ENCODE measurements around the gene ARMH4.

The ARMH4 gene

DNA sequence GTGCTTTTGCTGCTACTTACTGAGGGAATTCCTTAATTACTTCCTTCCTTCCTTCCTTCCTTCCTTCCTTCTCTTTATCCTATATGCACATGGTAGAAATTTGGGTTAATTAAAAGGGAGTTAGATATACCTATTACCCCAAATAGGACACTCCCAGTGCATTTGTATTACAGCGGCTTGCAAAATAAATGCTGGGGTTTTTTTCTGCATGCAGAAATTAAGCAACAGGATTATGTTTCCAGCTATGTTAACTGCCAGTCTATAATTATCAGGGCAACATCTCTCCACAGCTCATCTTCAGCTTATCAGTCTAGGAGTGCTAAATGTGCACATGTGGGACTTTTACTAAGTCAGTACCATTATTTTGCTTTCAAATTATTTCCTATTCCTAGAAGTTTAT lies 153.2 kb downstream of the ARMH4 start:
- no CpG with 5 or more reads among the region's 1 CpG for WGBS
- Histone ChIP-seq H3K18ac (ENCODE audit: low read depth in 1 of 2, low read length in 2 of 2) (no peak overlapping the region), H3K4me2 (ENCODE audit: low read length, poor library complexity, severe bottlenecking) (no peak overlapping the region), H3K9me3 (ENCODE audit: control insufficient read depth, low read length) (no peaks in the 10 kb centered on the region), H3K4me1 (ENCODE audit: control insufficient read depth, insufficient read depth, low read depth, low read length) (no peaks in the 10 kb centered on the region), H2BK12ac (ENCODE audit: low read length in 2 of 2) (no peak overlapping the region), H2AK5ac (ENCODE audit: low read length, severe bottlenecking) (no peak overlapping the region), H3K27me3 (ENCODE audit: control insufficient read depth in 1 of 2, insufficient read depth in 1 of 2, low read length in 2 of 2) (peaks cover 0 to 3% of the 10 kb centered on the region in 2 experiments), H3K14ac (ENCODE audit: low read length in 2 of 2) (no peak overlapping the region), H3K4ac (ENCODE audit: low read depth in 1 of 2, low read length in 2 of 2) (no peak overlapping the region), H3K36me3 (ENCODE audit: control insufficient read depth in 1 of 2, insufficient read depth in 2 of 2, low read depth in 1 of 2, low read length in 2 of 2) (no peaks in the 10 kb centered on the region), H2BK15ac (ENCODE audit: low read depth, poor library complexity, severe bottlenecking) (no peak overlapping the region), H3K9ac (ENCODE audit: low read length) (no peak overlapping the region), H2BK120ac (ENCODE audit: low read depth, low read length) (no peak overlapping the region), H4K91ac (ENCODE audit: low read length) (no peak overlapping the region), H4K8ac (ENCODE audit: low read length) (no peak overlapping the region), H2AFZ (ENCODE audit: low read depth, low read length) (no peak overlapping the region), H2BK5ac (ENCODE audit: low read depth, low read length, poor library complexity, severe bottlenecking) (no peak overlapping the region), H3K23ac (ENCODE audit: low read length in 2 of 2) (no peak overlapping the region), H3K27ac (ENCODE audit: low read length, poor library complexity, severe bottlenecking) (no peak overlapping the region), H3K4me3 (ENCODE audit: insufficient read depth in 1 of 2, low read depth in 1 of 2, low read length in 2 of 2) (no peak overlapping the region), H3K79me1 (replicated peaks; ENCODE audit: low read length, poor library complexity, severe bottlenecking) (no peaks in the 10 kb centered on the region)
- DNase-seq = no peak

DNA sequence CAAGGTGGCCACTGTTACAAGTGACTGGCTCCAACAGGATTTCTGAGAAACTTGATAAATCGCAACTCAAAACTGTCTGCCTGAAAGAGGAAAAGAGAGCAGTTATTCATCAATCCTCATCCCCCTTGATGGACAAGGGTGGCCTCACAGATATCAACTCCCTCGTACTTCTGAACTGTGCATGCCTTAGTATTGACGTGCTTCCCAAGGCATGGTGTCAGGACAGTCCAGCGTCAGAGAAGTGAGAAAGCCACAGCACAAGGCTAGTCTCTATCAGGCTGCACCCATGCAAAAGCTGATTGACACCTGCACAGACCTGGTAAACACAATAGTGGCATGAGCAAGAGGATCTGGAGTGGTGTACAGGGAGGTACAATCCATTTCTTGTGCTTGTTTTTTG lies 160.7 kb downstream of the ARMH4 start:
- WGBS = 76% methylated on average over 4 of the region's 4 CpGs
- Histone ChIP-seq H3K4ac (ENCODE audit: low read depth in 1 of 2, low read length in 2 of 2) (no peak overlapping the region), H3K79me1 (replicated peaks; ENCODE audit: low read length, poor library complexity, severe bottlenecking) (no peaks in the 10 kb centered on the region)

DNA sequence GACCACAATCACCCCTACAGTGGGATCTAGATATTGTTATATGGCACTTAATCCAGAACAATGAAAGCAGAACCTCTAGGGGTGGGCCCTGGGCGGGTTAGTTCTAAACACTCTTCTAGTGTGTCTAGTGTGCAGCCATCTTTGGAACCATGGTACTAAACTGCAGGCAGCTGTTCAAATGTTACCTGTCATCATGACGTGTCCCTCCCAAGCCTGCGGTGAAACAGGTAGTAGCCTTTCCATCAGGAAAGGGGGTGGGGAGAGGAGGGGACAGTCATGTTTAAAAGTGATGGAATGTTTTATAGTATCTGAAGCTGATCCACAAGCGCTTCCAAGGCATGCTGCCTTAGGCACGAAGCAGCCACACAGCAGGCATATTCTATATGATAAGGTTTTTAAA lies 163.6 kb downstream of the ARMH4 start:
- H3K9ac ChIP-seq (ENCODE audit: low read length) = no peak overlapping the region
- H3K14ac ChIP-seq (ENCODE audit: low read length in 2 of 2) = no peak overlapping the region
- no peak for DNase-seq
- peaks cover 0 to 11% of the 10 kb centered on the region in 2 experiments for H3K27me3 ChIP-seq (ENCODE audit: control insufficient read depth in 1 of 2, insufficient read depth in 1 of 2, low read length in 2 of 2)
- no peaks in the 10 kb centered on the region for H3K79me1 ChIP-seq (replicated peaks; ENCODE audit: low read length, poor library complexity, severe bottlenecking)
- no peak overlapping the region for H3K27ac ChIP-seq (ENCODE audit: low read length, poor library complexity, severe bottlenecking)
- no peak overlapping the region for H3K23ac ChIP-seq (ENCODE audit: low read length in 2 of 2)
- H2BK12ac ChIP-seq (ENCODE audit: low read length in 2 of 2) = no peak overlapping the region
- H3K18ac ChIP-seq (ENCODE audit: low read depth in 1 of 2, low read length in 2 of 2) = no peak overlapping the region
- H2BK5ac ChIP-seq (ENCODE audit: low read depth, low read length, poor library complexity, severe bottlenecking) = no peak overlapping the region
- no peaks in the 10 kb centered on the region for H3K4me1 ChIP-seq (ENCODE audit: control insufficient read depth, insufficient read depth, low read depth, low read length)
- no peak overlapping the region for H2AFZ ChIP-seq (ENCODE audit: low read depth, low read length)
- H3K4me3 ChIP-seq (ENCODE audit: insufficient read depth in 1 of 2, low read depth in 1 of 2, low read length in 2 of 2) = no peak overlapping the region
- H3K36me3 ChIP-seq (ENCODE audit: control insufficient read depth in 1 of 2, insufficient read depth in 2 of 2, low read depth in 1 of 2, low read length in 2 of 2) = no peaks in the 10 kb centered on the region
- no peak overlapping the region for H3K4ac ChIP-seq (ENCODE audit: low read depth in 1 of 2, low read length in 2 of 2)
- H4K91ac ChIP-seq (ENCODE audit: low read length) = no peak overlapping the region
- H3K4me2 ChIP-seq (ENCODE audit: low read length, poor library complexity, severe bottlenecking) = no peak overlapping the region
- H3K9me3 ChIP-seq (ENCODE audit: control insufficient read depth, low read length) = no peaks in the 10 kb centered on the region
- no peak overlapping the region for H2AK5ac ChIP-seq (ENCODE audit: low read length, severe bottlenecking)
- no peak overlapping the region for H2BK120ac ChIP-seq (ENCODE audit: low read depth, low read length)
- H4K8ac ChIP-seq (ENCODE audit: low read length) = no peak overlapping the region
- 89% methylated on average over 5 of the region's 5 CpGs for WGBS
- H2BK15ac ChIP-seq (ENCODE audit: low read depth, poor library complexity, severe bottlenecking) = no peak overlapping the region

More for the DNA sequence above, 160.7 kb downstream of the ARMH4 start:
- no peak overlapping the region for H3K27ac ChIP-seq (ENCODE audit: low read length, poor library complexity, severe bottlenecking)
- no peaks in the 10 kb centered on the region for H3K4me1 ChIP-seq (ENCODE audit: control insufficient read depth, insufficient read depth, low read depth, low read length)
- H3K4me2 ChIP-seq (ENCODE audit: low read length, poor library complexity, severe bottlenecking) = no peak overlapping the region
- H2BK5ac ChIP-seq (ENCODE audit: low read depth, low read length, poor library complexity, severe bottlenecking) = no peak overlapping the region
- peaks cover 0 to 5% of the 10 kb centered on the region in 2 experiments for H3K27me3 ChIP-seq (ENCODE audit: control insufficient read depth in 1 of 2, insufficient read depth in 1 of 2, low read length in 2 of 2)
- no peak overlapping the region for H4K8ac ChIP-seq (ENCODE audit: low read length)
- no peak overlapping the region for H3K14ac ChIP-seq (ENCODE audit: low read length in 2 of 2)
- H3K9ac ChIP-seq (ENCODE audit: low read length) = no peak overlapping the region
- H2AK5ac ChIP-seq (ENCODE audit: low read length, severe bottlenecking) = no peak overlapping the region
- no peak for DNase-seq
- no peak overlapping the region for H2BK12ac ChIP-seq (ENCODE audit: low read length in 2 of 2)
- H4K91ac ChIP-seq (ENCODE audit: low read length) = no peak overlapping the region
- no peak overlapping the region for H2BK15ac ChIP-seq (ENCODE audit: low read depth, poor library complexity, severe bottlenecking)
- no peak overlapping the region for H2BK120ac ChIP-seq (ENCODE audit: low read depth, low read length)
- H3K23ac ChIP-seq (ENCODE audit: low read length in 2 of 2) = no peak overlapping the region
- H3K4me3 ChIP-seq (ENCODE audit: insufficient read depth in 1 of 2, low read depth in 1 of 2, low read length in 2 of 2) = no peak overlapping the region
- no peaks in the 10 kb centered on the region for H3K9me3 ChIP-seq (ENCODE audit: control insufficient read depth, low read length)
- no peaks in the 10 kb centered on the region for H3K36me3 ChIP-seq (ENCODE audit: control insufficient read depth in 1 of 2, insufficient read depth in 2 of 2, low read depth in 1 of 2, low read length in 2 of 2)
- H3K18ac ChIP-seq (ENCODE audit: low read depth in 1 of 2, low read length in 2 of 2) = no peak overlapping the region
- no peak overlapping the region for H2AFZ ChIP-seq (ENCODE audit: low read depth, low read length)

DNA sequence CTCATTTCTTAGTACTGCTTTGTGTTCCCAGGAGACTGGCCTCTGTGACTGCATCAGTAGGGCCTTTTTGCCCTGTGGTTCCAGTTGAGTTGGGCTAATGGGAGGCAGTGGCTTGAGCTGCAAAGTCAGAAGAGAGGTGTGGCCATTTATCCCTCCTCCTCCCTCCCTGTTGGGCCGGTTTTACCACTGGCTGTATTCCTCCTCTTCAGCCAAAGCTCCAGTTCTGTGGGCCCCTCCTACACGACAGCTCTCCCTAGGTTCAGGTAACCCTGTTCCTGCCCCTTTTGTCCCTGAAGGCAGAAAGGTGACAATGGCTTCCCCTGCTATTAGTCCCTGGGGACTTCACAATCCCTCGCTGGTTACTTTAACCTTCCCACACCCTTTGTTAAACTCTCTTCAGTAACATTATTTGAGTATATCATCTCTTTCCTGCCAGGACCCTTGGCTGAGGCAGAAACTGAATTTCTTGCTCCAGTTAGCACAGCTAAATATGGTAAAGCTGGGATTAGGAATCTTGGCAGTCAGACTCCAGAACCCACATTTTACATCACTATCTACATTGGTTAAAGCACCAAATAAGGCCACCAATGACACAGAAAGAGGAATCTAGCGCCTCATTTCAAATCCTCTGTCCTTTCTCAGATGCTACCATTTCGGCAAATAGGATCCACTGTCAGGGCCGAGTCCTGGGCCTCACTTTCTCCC lies 164.3 kb downstream of the ARMH4 start:
- Histone ChIP-seq H3K27ac (ENCODE audit: low read length, poor library complexity, severe bottlenecking) (no peak overlapping the region), H3K79me1 (replicated peaks; ENCODE audit: low read length, poor library complexity, severe bottlenecking) (no peaks in the 10 kb centered on the region), H2BK5ac (ENCODE audit: low read depth, low read length, poor library complexity, severe bottlenecking) (no peak overlapping the region), H3K14ac (ENCODE audit: low read length in 2 of 2) (no peak overlapping the region), H4K8ac (ENCODE audit: low read length) (no peak overlapping the region), H4K91ac (ENCODE audit: low read length) (no peak overlapping the region), H3K4me3 (ENCODE audit: insufficient read depth in 1 of 2, low read depth in 1 of 2, low read length in 2 of 2) (no peak overlapping the region), H3K9ac (ENCODE audit: low read length) (no peak overlapping the region), H2BK120ac (ENCODE audit: low read depth, low read length) (no peak overlapping the region), H3K9me3 (ENCODE audit: control insufficient read depth, low read length) (no peaks in the 10 kb centered on the region), H2BK15ac (ENCODE audit: low read depth, poor library complexity, severe bottlenecking) (no peak overlapping the region), H3K4ac (ENCODE audit: low read depth in 1 of 2, low read length in 2 of 2) (no peak overlapping the region), H3K27me3 (ENCODE audit: control insufficient read depth in 1 of 2, insufficient read depth in 1 of 2, low read length in 2 of 2) (peaks cover 0 to 11% of the 10 kb centered on the region in 2 experiments), H3K4me2 (ENCODE audit: low read length, poor library complexity, severe bottlenecking) (no peak overlapping the region), H2AFZ (ENCODE audit: low read depth, low read length) (no peak overlapping the region), H3K4me1 (ENCODE audit: control insufficient read depth, insufficient read depth, low read depth, low read length) (no peaks in the 10 kb centered on the region), H3K23ac (ENCODE audit: low read length in 2 of 2) (no peak overlapping the region), H2AK5ac (ENCODE audit: low read length, severe bottlenecking) (no peak overlapping the region), H3K36me3 (ENCODE audit: control insufficient read depth in 1 of 2, insufficient read depth in 2 of 2, low read depth in 1 of 2, low read length in 2 of 2) (no peaks in the 10 kb centered on the region), H2BK12ac (ENCODE audit: low read length in 2 of 2) (no peak overlapping the region), H3K18ac (ENCODE audit: low read depth in 1 of 2, low read length in 2 of 2) (no peak overlapping the region)
- DNase-seq = no peak
- 61% methylated on average over 6 of the region's 6 CpGs for WGBS
